Transverse colon (tissue), 3 donors: ENCODE measurements around the gene POLRMT.

Experiments used
- CTCF ChIP-seq, 5 experiments: fragments of 200-600 bp in 3 of 5; fragments of 450-650 bp in 2 of 5; sonication (generic) in 3 of 5; IDR thresholded peaks; 1 replicate in 2 of 5; 2 replicates in 3 of 5; pipeline ENCODE4 v1.5.1; 2016 to 2017; ENCODE audit warnings: antibody characterized with exemption in 5 of 5, inconsistent platforms in 3 of 5, mild to moderate bottlenecking in 2 of 5, moderate library complexity in 1 of 5
- POLR2A ChIP-seq: fragments of 450-650 bp; IDR thresholded peaks from one replicate; pipeline ENCODE4 v1.6.1; 2016; ENCODE audit warnings: antibody characterized with exemption, mild to moderate bottlenecking, moderate library complexity

DNA sequence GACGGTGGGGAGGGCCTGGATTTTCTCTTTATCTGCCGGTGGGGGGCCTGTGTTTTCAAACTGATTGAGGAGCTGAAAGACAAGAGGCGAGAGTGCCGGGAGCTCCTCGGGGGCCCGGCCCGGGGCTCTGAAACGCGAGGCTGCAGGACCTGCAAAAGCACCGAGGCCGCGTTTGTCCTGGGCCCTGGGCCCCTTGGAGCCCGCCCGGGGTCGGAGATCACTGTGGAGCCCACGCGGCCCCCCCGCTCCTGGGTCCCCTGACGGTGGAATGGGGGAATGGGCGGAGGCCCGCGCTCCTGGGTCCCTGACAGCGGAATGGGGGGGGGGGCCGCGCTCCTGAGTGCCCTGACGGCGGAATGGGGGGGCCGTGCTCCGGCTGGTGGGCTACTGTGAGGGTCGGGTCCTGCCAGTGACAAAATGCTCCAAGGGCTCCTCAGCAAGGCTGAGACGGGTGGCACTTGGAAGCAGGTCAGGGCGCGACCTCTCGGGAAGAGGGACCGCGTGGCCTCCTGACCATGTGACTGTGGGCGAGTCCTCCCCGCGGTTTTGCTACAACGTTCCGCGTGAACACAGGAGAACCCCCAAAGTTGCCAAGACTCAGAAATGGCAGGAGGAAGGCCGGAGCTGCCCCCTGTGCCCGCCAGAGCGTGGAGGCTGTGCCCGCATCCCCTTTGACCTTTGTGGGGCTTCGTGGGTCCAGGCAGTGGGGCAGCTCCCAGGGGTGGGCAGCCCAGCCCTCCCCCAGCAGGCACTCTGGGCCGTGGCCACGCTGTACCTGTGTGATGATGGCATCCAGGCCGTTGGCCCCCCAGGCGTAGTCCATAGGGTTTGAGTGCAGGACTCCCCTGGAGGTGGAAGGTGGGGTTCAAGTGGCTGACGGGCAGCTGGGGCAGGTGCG lies 15.8 kb upstream of the POLRMT start:
- TF ChIP-seq CTCF (IDR thresholded peaks at IDR 0.05) (no peak), POLR2A (no peak)
